ENCODE results near the gene LIN7C. TPM values are rescaled to one million over a fixed set of nuclear protein-coding genes. Genes with fewer than 3 reads are reported as not detected.

Gene LIN7C
- total and polyA plus RNA-seq, 2 of the 13 experiments (the other 11 are each of a cell fraction or from before 2014, with no cell fraction given) = 14.8 to 37.2 TPM

DNA sequence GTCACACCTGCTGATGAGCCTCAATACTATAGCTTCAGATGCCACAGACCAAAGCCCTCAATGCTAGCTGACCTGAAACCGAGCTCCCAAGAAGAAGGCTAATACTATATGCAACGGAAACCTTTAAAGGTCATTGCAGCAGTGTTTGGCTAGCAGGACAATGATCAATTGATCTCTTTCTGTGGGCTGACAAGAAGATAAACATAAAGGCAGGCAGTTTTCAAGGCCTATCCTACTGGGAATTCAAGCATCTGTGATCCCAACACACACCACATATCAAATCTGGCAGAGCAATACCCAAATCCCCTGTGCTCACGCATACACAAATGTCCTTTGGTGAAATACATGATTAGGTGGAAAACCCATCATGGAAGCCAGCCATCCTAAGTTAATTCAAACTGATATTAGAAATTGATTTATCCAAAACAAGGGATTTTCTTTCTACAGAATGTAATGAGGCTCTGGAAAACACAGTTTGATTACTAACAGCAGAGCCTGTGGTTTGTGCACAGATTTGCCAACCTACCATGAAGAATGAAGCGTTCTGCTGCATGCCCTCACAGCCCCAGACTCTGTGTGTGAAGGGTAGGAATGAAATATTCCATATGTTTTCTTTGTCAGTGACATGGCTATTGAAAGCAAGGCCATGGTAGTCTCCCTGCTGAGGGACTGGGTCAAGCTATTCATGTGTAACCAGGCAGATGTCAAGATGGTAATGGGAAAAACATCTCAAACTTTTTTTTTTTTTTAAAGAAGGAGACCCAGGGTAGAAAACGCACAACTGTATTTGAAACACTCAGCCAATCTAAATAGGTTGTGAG is 46.2 kb downstream of the LIN7C start (continued):
- TF ChIP-seq, protein P1, sequence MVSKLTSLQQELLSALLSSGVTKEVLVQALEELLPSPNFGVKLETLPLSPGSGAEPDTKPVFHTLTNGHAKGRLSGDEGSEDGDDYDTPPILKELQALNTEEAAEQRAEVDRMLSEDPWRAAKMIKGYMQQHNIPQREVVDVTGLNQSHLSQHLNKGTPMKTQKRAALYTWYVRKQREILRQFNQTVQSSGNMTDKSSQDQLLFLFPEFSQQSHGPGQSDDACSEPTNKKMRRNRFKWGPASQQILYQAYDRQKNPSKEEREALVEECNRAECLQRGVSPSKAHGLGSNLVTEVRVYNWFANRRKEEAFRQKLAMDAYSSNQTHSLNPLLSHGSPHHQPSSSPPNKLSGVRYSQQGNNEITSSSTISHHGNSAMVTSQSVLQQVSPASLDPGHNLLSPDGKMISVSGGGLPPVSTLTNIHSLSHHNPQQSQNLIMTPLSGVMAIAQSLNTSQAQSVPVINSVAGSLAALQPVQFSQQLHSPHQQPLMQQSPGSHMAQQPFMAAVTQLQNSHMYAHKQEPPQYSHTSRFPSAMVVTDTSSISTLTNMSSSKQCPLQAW (CRISPR knock-in tag; IDR thresholded peaks at IDR 0.05) = peak; percentile 79
- TF ChIP-seq, protein P2, sequence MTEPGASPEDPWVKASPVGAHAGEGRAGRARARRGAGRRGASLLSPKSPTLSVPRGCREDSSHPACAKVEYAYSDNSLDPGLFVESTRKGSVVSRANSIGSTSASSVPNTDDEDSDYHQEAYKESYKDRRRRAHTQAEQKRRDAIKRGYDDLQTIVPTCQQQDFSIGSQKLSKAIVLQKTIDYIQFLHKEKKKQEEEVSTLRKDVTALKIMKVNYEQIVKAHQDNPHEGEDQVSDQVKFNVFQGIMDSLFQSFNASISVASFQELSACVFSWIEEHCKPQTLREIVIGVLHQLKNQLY (CRISPR knock-in tag; IDR thresholded peaks at IDR 0.05) = 0 out of 2 replicates have a peak, but pooled peaks have one; percentile 29
- TF ChIP-seq ZBTB20 (CRISPR knock-in tag; IDR thresholded peaks at IDR 0.05; ENCODE audit: borderline replicate concordance, low read depth) (peak; percentile 89), ZNF124 (CRISPR knock-in tag; IDR thresholded peaks at IDR 0.05) (peak; percentile 55; the same call in 1 of the 2 replicates), SUZ12 (IDR thresholded peaks at IDR 0.05; ENCODE audit: low read depth, low read length) (no peak), ZBTB42 (CRISPR knock-in tag; IDR thresholded peaks at IDR 0.05) (no peak), ZNF331 (CRISPR knock-in tag; IDR thresholded peaks at IDR 0.05) (peak; percentile 80; the same call in 1 of the 2 replicates), HHEX (CRISPR knock-in tag; IDR thresholded peaks at IDR 0.05) (no peak), ZFP37 (CRISPR knock-in tag; IDR thresholded peaks at IDR 0.05; ENCODE audit: borderline replicate concordance) (no peak), PHF5A (CRISPR knock-in tag; IDR thresholded peaks at IDR 0.05; ENCODE audit: low read depth, unreplicated experiment) (peak; percentile 51), HDAC2 (CRISPR knock-in tag; IDR thresholded peaks at IDR 0.05) (peak; percentile 88), ZSCAN31 (CRISPR knock-in tag; IDR thresholded peaks at IDR 0.05; ENCODE audit: low read depth) (peak; percentile 79; the same call in 1 of the 2 replicates), PITX1 (CRISPR knock-in tag; IDR thresholded peaks at IDR 0.05) (peak; percentile 74; the same call in 1 of the 2 replicates), ZNF773 (CRISPR knock-in tag; IDR thresholded peaks at IDR 0.05; ENCODE audit: borderline replicate concordance) (no peak), KLF9 (CRISPR knock-in tag; IDR thresholded peaks at IDR 0.05; ENCODE audit: low read depth) (no peak), ZSCAN29 (CRISPR knock-in tag; conservative IDR thresholded peaks at IDR 0.05) (peak; percentile 54; the same call in 1 of the 2 replicates)
- TF ChIP-seq, protein P3, sequence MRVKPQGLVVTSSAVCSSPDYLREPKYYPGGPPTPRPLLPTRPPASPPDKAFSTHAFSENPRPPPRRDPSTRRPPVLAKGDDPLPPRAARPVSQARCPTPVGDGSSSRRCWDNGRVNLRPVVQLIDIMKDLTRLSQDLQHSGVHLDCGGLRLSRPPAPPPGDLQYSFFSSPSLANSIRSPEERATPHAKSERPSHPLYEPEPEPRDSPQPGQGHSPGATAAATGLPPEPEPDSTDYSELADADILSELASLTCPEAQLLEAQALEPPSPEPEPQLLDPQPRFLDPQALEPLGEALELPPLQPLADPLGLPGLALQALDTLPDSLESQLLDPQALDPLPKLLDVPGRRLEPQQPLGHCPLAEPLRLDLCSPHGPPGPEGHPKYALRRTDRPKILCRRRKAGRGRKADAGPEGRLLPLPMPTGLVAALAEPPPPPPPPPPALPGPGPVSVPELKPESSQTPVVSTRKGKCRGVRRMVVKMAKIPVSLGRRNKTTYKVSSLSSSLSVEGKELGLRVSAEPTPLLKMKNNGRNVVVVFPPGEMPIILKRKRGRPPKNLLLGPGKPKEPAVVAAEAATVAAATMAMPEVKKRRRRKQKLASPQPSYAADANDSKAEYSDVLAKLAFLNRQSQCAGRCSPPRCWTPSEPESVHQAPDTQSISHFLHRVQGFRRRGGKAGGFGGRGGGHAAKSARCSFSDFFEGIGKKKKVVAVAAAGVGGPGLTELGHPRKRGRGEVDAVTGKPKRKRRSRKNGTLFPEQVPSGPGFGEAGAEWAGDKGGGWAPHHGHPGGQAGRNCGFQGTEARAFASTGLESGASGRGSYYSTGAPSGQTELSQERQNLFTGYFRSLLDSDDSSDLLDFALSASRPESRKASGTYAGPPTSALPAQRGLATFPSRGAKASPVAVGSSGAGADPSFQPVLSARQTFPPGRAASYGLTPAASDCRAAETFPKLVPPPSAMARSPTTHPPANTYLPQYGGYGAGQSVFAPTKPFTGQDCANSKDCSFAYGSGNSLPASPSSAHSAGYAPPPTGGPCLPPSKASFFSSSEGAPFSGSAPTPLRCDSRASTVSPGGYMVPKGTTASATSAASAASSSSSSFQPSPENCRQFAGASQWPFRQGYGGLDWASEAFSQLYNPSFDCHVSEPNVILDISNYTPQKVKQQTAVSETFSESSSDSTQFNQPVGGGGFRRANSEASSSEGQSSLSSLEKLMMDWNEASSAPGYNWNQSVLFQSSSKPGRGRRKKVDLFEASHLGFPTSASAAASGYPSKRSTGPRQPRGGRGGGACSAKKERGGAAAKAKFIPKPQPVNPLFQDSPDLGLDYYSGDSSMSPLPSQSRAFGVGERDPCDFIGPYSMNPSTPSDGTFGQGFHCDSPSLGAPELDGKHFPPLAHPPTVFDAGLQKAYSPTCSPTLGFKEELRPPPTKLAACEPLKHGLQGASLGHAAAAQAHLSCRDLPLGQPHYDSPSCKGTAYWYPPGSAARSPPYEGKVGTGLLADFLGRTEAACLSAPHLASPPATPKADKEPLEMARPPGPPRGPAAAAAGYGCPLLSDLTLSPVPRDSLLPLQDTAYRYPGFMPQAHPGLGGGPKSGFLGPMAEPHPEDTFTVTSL (CRISPR knock-in tag; IDR thresholded peaks at IDR 0.05; ENCODE audit: borderline replicate concordance) = peak; percentile 95
